Common myeloid progenitor, CD34-positive (primary cell): ENCODE results near the gene PTMS.

Experiments used
- CTCF ChIA-PET: fragments of 350-600 bp; sonication (Branson Sonifier 250); formaldehyde crosslinking; loops from one replicate; lab custom pipeline; 2021; ENCODE audit warnings: antibody characterized with exemption; lab: Charles Lee
- POLR2A ChIA-PET: fragments of 350-600 bp; sonication (Branson Sonifier 250); formaldehyde crosslinking; loops from one replicate; lab custom pipeline; 2021; ENCODE audit warnings: antibody characterized with exemption; lab: Charles Lee
- DNase-seq, 3 donors: peaks; one replicate each; pipeline versions ENCODE4 v3.0.0 to v3.0.0-alpha.2; 2013
- H3K27ac ChIP-seq, 2 experiments: 1 replicate in 1 of 2; 2 replicates in 1 of 2; pipeline ENCODE4 v1.7.0; 2013; ENCODE audit warnings: inconsistent platforms in 2 of 2, low read length in 2 of 2, mild to moderate bottlenecking in 2 of 2, low read depth in 1 of 2, moderate library complexity in 1 of 2; ENCODE audit not compliant: severe bottlenecking in 2 of 2, insufficient read depth in 1 of 2, poor library complexity in 1 of 2
- H3K27me3 ChIP-seq, 5 experiments: replicated peaks in 2 of 5; 1 replicate in 3 of 5; 2 replicates in 2 of 5; pipeline versions ENCODE4 v1.6.1 to v1.7.0; 2013; ENCODE audit warnings: low read length in 4 of 5, mild to moderate bottlenecking in 2 of 5, moderate library complexity in 2 of 5, inconsistent platforms in 1 of 5; ENCODE audit not compliant: insufficient read depth in 5 of 5, control insufficient read depth in 4 of 5
- H3K36me3 ChIP-seq, 4 experiments: 1 replicate in 2 of 4; 2 replicates in 2 of 4; pipeline versions ENCODE4 v1.6.1 to v1.7.0; 2013; ENCODE audit warnings: low read length in 3 of 4, control low read depth in 1 of 4, mild to moderate bottlenecking in 1 of 4; ENCODE audit not compliant: control insufficient read depth in 4 of 4, insufficient read depth in 4 of 4
- H3K4me1 ChIP-seq, 4 experiments: 1 replicate in 3 of 4; 2 replicates in 1 of 4; pipeline versions ENCODE4 v1.6.1 to v1.7.1; 2013; ENCODE audit warnings: low read length in 3 of 4, mild to moderate bottlenecking in 3 of 4, control low read depth in 1 of 4, inconsistent platforms in 1 of 4, moderate library complexity in 1 of 4; ENCODE audit not compliant: control insufficient read depth in 4 of 4, insufficient read depth in 4 of 4; ENCODE audit errors: control extremely low read depth in 1 of 4
- H3K4me3 ChIP-seq, 7 experiments: 1 replicate in 4 of 7; 2 replicates in 3 of 7; pipeline versions ENCODE4 v1.5.1 to v1.7.0; 2013; ENCODE audit warnings: mild to moderate bottlenecking in 7 of 7, low read length in 6 of 7, moderate library complexity in 6 of 7, inconsistent platforms in 2 of 7, low read depth in 2 of 7, control low read depth in 1 of 7; ENCODE audit not compliant: insufficient read depth in 4 of 7, control insufficient read depth in 1 of 7; ENCODE audit errors: extremely low read depth in 1 of 7
- H3K9me3 ChIP-seq, 5 experiments: 1 replicate in 4 of 5; 2 replicates in 1 of 5; pipeline versions ENCODE4 v1.6.1 to v1.7.1; 2013; ENCODE audit warnings: low read length in 4 of 5, mild to moderate bottlenecking in 2 of 5, inconsistent platforms in 1 of 5, low read depth in 1 of 5, moderate library complexity in 1 of 5; ENCODE audit not compliant: control insufficient read depth in 4 of 5, insufficient read depth in 2 of 5; ENCODE audit errors: control extremely low read depth in 1 of 5
- WGBS: methylation state at CpG from one replicate; pipeline ENCODE4 v1.1.5; 2013; ENCODE audit not compliant: insufficient coverage; 5-methylcytosine and 5-hydroxymethylcytosine counted together

Gene PTMS

DNA sequence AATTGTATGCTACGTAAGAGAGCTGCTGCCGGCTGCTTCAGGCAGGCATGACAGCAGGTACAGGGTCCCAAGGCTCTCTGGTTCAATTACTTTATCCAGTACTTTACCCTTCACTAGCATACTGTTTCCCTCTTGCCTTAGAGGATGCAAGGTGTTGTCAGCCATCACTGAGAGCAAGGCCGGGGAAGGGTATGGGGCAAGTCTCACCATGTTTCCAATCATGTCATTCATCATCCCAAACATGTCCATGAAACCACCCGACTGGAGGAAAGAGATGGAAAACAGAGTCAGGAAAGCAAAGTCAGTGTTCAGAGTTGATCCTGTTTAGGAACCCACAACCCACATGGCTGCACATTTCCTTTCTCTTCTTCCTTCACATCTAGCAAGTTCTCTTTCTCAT, 15.7 kb upstream of the PTMS start:
- POLR2A ChIA-PET: no interaction called here

DNA sequence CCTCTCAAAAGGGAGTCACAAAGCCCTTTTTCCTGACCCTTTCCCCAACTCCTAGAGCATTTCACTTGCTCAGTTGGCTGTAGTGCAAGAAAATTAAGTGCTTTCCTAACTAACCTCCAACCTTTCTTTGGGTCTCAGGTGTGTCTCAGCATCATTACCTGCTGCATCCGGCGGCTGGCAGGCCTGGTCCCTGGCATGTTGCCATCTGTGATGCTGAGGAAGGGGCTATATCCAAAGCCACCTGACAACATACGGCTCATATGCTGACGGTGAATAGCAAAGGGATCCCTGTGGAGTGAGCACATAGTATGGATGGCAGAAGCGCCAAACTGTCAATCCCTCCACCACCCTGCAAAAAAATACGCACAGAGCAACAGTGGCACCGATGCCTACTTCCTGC, 14.4 kb upstream of the PTMS start:
- Histone ChIP-seq H3K36me3 (peaks cover 9 to 51% (median 34%) of the 10 kb centered on the region in 4 experiments), H3K27ac (peak overlapping the region; percentile 92 to 97), H3K27me3 (no peaks in the 10 kb centered on the region), H3K4me3 (peak overlapping the region in 5 of 7 experiments; percentile 83 to 93 (median 86)), H3K4me1 (peaks cover 7 to 28% (median 23%) of the 10 kb centered on the region in 4 experiments), H3K9me3 (no peaks in the 10 kb centered on the region)
- CTCF ChIA-PET: interaction anchor here (1.2 to 10.5 kb wide), 9 partner anchors 9 to 76 kb away, joined by 4 to 237 read pairs (median 28); partner anchors contain the start of genes COPS7A, GPR162, LAG3 and P3H3
- 91% methylated on average over 5 of the region's 7 CpGs for WGBS
- POLR2A ChIA-PET: interaction anchor here (1.9 to 2.2 kb wide), 2 partner anchors 14 to 74 kb away, joined by 6 to 12 read pairs; partner anchors contain the start of gene PTMS
- no peak for DNase-seq

More for the DNA sequence above, 15.7 kb upstream of the PTMS start:
- CTCF ChIA-PET: interaction anchor here (0.8 to 10.5 kb wide), 4 partner anchors 20 to 85 kb away, joined by 3 to 237 read pairs (median 3); partner anchors contain the start of genes LAG3 and PTMS
- no peak for DNase-seq
- H3K4me1 ChIP-seq: peaks cover 7 to 38% (median 32%) of the 10 kb centered on the region in 4 experiments
- whole genome bisulfite sequencing: 89% methylated on average over 3 of the region's 4 CpGs
- no peaks in the 10 kb centered on the region for H3K9me3 ChIP-seq
- no peak overlapping the region for H3K4me3 ChIP-seq
- no peak overlapping the region for H3K27ac ChIP-seq
- peaks cover 9 to 51% (median 34%) of the 10 kb centered on the region in 4 experiments for H3K36me3 ChIP-seq
- no peaks in the 10 kb centered on the region for H3K27me3 ChIP-seq

DNA sequence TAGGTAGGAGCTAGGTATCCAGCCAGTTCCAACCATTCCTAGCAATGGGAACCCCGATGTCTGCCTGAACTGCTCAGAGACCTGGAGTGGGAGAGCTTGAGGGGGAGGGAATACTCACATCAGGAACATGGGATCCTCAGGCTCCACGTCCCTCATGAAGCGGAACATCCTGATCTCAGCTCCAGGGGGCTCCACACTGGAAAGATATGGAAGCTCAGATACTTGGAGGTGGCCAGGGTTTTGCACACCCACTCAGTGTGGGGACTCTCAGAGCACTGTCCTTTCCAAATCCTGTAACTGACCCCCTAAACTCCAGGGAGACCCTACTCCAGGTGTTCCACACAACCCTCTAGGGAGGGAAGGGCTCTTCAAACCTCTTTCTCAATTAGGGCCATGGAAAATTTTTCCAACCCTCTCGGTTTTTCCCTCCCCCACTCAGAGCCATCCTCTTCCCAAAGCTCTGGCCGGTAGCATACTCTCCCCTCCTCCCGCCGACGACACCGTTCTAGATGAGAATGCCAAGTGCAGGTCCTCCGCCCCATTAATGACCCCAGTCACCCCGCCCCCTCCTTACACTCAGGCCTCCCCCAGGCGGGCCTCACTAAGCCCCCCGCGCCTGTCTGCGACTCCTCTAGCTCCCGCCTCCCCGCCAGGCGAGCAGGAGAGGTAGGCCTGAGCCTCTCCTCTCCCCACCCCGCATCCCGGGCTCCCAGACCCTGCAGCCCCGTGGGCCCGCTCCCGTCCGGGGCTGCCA, 13.8 kb upstream of the PTMS start:
- H3K36me3 ChIP-seq: peaks cover 9 to 46% (median 29%) of the 10 kb centered on the region in 4 experiments
- H3K4me3 ChIP-seq: peak overlapping the region; percentile 80 to 93 (median 86)
- WGBS: 15% methylated on average over 14 of the region's 24 CpGs
- peak overlapping the region; percentile 92 to 97 for H3K27ac ChIP-seq
- no peaks in the 10 kb centered on the region for H3K27me3 ChIP-seq
- H3K9me3 ChIP-seq: no peaks in the 10 kb centered on the region
- H3K4me1 ChIP-seq: peaks cover 7 to 25% (median 24%) of the 10 kb centered on the region in 4 experiments
- ChIA-PET POLR2A (interaction anchor here (1.1 to 2.2 kb wide), 9 partner anchors 11 to 99 kb away, joined by 3 to 12 read pairs (median 7); partner anchors contain the start of genes CDCA3, COPS7A, GPR162 and PTMS), CTCF (interaction anchor here (0.9 to 10.5 kb wide), 22 partner anchors 10 to 131 kb away, joined by 3 to 237 read pairs (median 8); partner anchors contain the start of genes CD4, COPS7A, GPR162 and LAG3)
- DNase-seq: peak in 2 of 3 donors; percentile 61 to 72

DNA sequence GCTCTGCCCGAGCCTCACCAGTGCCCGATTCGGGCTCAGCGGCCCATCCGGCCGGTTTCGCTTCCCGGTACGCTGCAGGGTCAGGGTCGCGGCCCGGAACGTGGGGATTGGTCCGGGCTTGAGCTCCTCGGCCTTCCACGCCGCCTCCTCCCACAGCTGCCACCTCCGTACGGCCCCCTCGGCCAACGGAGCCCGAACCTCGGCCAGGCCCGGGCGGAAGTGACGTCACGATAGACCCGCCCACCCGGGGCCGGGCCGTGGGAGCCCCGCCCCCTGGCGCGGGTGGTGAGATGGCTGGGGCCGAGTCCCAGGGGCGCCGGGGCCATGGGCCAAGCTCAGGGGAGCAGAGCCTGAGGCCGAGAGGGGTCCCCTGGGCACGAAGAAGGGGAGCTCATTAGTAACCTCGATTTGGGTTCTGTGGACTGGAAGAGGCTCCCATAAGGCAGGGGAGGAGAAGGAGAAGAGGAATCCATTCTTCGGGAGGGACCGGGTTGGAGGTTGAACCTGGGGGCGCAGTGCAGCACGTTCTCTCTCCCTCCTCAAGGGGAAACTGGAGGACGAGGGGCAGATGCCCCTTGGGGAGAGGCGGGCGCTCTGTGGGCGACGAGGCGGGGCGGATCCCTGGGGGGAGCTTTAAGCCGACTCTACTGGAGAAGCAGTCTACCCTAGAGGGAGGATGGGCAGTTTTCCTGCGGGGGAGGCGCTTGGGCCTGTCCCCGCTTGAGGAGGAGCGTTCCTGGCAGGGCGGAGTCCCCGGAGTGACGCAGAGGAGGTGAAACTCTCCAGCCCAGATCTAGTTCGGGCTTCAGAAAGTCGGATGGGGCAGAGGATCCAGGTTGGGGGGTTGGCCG, 13.0 kb upstream of the PTMS start, which contains the start of gene MLF2:
TSS of gene MLF2 (minus strand) at position 221 of the 851 bp plus-strand sequence. CDS start 807 bp downstream, outside the sequence.
- Histone ChIP-seq H3K27me3 (no peaks in the 10 kb centered on the region), H3K4me1 (peaks cover 7 to 25% (median 24%) of the 10 kb centered on the region in 4 experiments), H3K27ac (peak within 1 kb of the TSS; percentile 92 to 97), H3K36me3 (peaks cover 7 to 38% (median 25%) of the 10 kb centered on the region in 4 experiments), H3K9me3 (no peaks in the 10 kb centered on the region), H3K4me3 (peak within 1 kb of the TSS; percentile 80 to 93 (median 86))
- CTCF ChIA-PET: interaction anchor here (0.5 to 10.5 kb wide), 34 partner anchors 9 to 354 kb away, joined by 3 to 237 read pairs (median 5); partner anchors contain the start of genes CD4, COPS7A, GPR162 and LAG3
- DNase-seq: peak; percentile 96 to 99 (median 98)
- POLR2A ChIA-PET: interaction anchor here (1.1 to 2.2 kb wide), 10 partner anchors 11 to 99 kb away, joined by 3 to 12 read pairs (median 6); partner anchors contain the start of genes CDCA3, COPS7A, GPR162 and PTMS
- 0% methylated on average over 39 of the region's 62 CpGs for WGBS

DNA sequence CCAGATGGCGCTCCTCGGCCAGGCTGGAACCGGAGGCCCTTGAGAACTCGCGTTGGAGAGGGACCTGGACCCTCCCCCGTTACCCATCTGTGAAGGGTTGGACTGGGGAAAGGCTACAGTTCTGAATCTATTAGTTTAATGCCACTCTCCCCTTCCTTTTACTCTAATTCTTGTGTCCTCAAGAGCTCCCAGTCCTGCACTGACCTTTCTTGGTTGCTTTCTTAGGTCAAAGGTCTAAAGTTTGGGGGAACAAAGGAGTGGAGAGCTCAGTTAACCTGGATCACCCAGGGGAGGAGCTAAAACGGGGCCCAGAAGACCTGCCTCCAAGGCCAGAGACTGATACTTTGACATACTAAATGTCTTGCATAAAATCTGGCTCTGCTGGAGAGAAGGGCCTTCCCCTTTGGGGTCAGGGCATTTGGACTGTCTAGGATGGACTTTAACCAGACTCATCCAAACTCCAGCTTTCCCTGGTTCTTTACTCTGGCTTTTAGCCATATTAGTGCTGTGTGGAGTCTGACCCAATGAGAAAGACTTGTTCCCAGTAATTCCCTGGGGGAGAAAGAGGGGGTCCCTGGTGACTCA, 12.3 kb upstream of the PTMS start:
- DNase-seq: no peak
- POLR2A ChIA-PET: interaction anchor here (1.4 to 2.2 kb wide), 7 partner anchors 12 to 98 kb away, joined by 4 to 12 read pairs (median 8); partner anchors contain the start of genes CDCA3, COPS7A, GPR162 and PTMS
- Histone ChIP-seq H3K27me3 (no peaks in the 10 kb centered on the region), H3K4me1 (peaks cover 7 to 25% (median 24%) of the 10 kb centered on the region in 4 experiments), H3K36me3 (peaks cover 6 to 30% (median 22%) of the 10 kb centered on the region in 4 experiments), H3K27ac (peak overlapping the region; percentile 92 to 97), H3K9me3 (no peaks in the 10 kb centered on the region), H3K4me3 (peak overlapping the region in 5 of 7 experiments; percentile 84 to 93 (median 86))
- 6% methylated on average over 3 of the region's 7 CpGs for WGBS
- CTCF ChIA-PET: interaction anchor here (0.5 to 10.5 kb wide), 30 partner anchors 8 to 353 kb away, joined by 3 to 237 read pairs (median 7); partner anchors contain the start of genes CD4, COPS7A, GPR162 and LAG3
